H9 (cell line): Measurements from ENCODE around the gene RRH. TPM values are rescaled to one million over a fixed set of nuclear protein-coding genes. Genes with fewer than 3 reads are reported as not detected.

Experiments used
- DNase-seq: peaks from one replicate; pipeline ENCODE4 v3.0.0-alpha.2; 2017
- H2AFZ ChIP-seq: one replicate; pipeline ENCODE4 v1.6.1; 2013; ENCODE audit warnings: mild to moderate bottlenecking, low read length, control low read depth, moderate library complexity
- H2AK5ac ChIP-seq: 2 replicates; pipeline ENCODE4 v1.6.1; 2013; ENCODE audit warnings: low read length, control low read depth, mixed read lengths; ENCODE audit not compliant: insufficient read length
- H2BK120ac ChIP-seq: one replicate; pipeline ENCODE4 v1.6.1; 2013; ENCODE audit warnings: low read depth, mild to moderate bottlenecking, low read length, control low read depth, inconsistent platforms; ENCODE audit not compliant: poor library complexity, severe bottlenecking
- H2BK12ac ChIP-seq: 2 replicates; pipeline ENCODE4 v1.6.1; 2013; ENCODE audit warnings: low read length, control low read depth, mixed read lengths, low read depth; ENCODE audit not compliant: insufficient read length
- H2BK15ac ChIP-seq: 2 replicates; pipeline ENCODE4 v1.6.1; 2013; ENCODE audit warnings: low read depth, low read length, control low read depth
- H2BK20ac ChIP-seq: one replicate; pipeline ENCODE4 v1.6.1; 2013; ENCODE audit warnings: low read depth, mild to moderate bottlenecking, low read length, control low read depth, inconsistent platforms; ENCODE audit not compliant: poor library complexity, severe bottlenecking
- H2BK5ac ChIP-seq: 2 replicates; pipeline ENCODE4 v1.6.1; 2013; ENCODE audit warnings: low read length, control low read depth, mixed read lengths; ENCODE audit not compliant: insufficient read length
- H3K14ac ChIP-seq: 2 replicates; pipeline ENCODE4 v1.6.1; 2013; ENCODE audit warnings: low read length, control low read depth; ENCODE audit not compliant: insufficient read depth
- H3K18ac ChIP-seq: 2 replicates; pipeline ENCODE4 v1.6.1; 2013; ENCODE audit warnings: low read depth, mild to moderate bottlenecking, mixed read lengths, low read length, control low read depth; ENCODE audit not compliant: insufficient read length
- H3K23ac ChIP-seq: 2 replicates; pipeline ENCODE4 v1.6.1; 2013; ENCODE audit warnings: low read length, control low read depth, mixed read lengths, low read depth; ENCODE audit not compliant: insufficient read length
- H3K23me2 ChIP-seq: 2 replicates; pipeline ENCODE4 v1.6.1; 2013; ENCODE audit warnings: low read depth, mild to moderate bottlenecking, mixed read lengths, low read length, control low read depth; ENCODE audit not compliant: insufficient read length, poor library complexity, severe bottlenecking
- H3K27ac ChIP-seq: 2 replicates; pipeline ENCODE4 v1.5.1; 2013; ENCODE audit warnings: low read length, control low read depth, mixed read lengths, low read depth; ENCODE audit not compliant: insufficient read length
- H3K27me3 ChIP-seq: 2 replicates; pipeline ENCODE4 v1.6.1; 2013; ENCODE audit warnings: low read length, control low read depth, inconsistent platforms; ENCODE audit not compliant: insufficient read depth
- H3K4ac ChIP-seq: 2 replicates; pipeline ENCODE4 v1.6.1; 2013; ENCODE audit warnings: low read depth, mild to moderate bottlenecking, control low read depth, inconsistent platforms, low read length, moderate library complexity
- H3K4me1 ChIP-seq: 2 replicates; pipeline ENCODE4 v1.6.1; 2013; ENCODE audit warnings: low read length, control low read depth, inconsistent platforms; ENCODE audit not compliant: insufficient read depth
- H3K4me2 ChIP-seq: 2 replicates; pipeline ENCODE4 v1.6.1; 2013; ENCODE audit warnings: low read length, control low read depth, mixed read lengths; ENCODE audit not compliant: insufficient read length, insufficient read depth
- H3K56ac ChIP-seq: 2 replicates; pipeline ENCODE4 v1.6.1; 2013; ENCODE audit warnings: low read depth, mild to moderate bottlenecking, mixed read lengths, low read length, control low read depth; ENCODE audit not compliant: insufficient read length
- H3K79me1 ChIP-seq: 2 replicates; pipeline ENCODE4 v1.6.1; 2013; ENCODE audit warnings: low read depth, mild to moderate bottlenecking, moderate library complexity, low read length, control low read depth, inconsistent platforms; ENCODE audit not compliant: insufficient read depth, poor library complexity, severe bottlenecking
- H3K79me2 ChIP-seq: 2 replicates; pipeline ENCODE4 v1.6.1; 2013; ENCODE audit warnings: low read length, control low read depth, inconsistent platforms; ENCODE audit not compliant: insufficient read depth
- H3K9ac ChIP-seq: 2 replicates; pipeline ENCODE4 v1.6.1; 2013; ENCODE audit warnings: low read length, control low read depth, mixed read lengths; ENCODE audit not compliant: insufficient read length; ENCODE audit errors: extremely low read depth
- H3K9me3 ChIP-seq: one replicate; pipeline ENCODE4 v1.6.1; 2013; ENCODE audit warnings: low read depth, low read length, inconsistent platforms; ENCODE audit not compliant: control insufficient read depth
- H3T11ph ChIP-seq: one replicate; pipeline ENCODE4 v1.6.1; 2013; ENCODE audit warnings: mild to moderate bottlenecking, low read length, control low read depth, inconsistent platforms
- H4K20me1 ChIP-seq: one replicate; pipeline ENCODE4 v1.6.1; 2013; ENCODE audit not compliant: control insufficient read depth, insufficient read length, insufficient read depth
- H4K5ac ChIP-seq: 2 replicates; pipeline ENCODE4 v1.6.1; 2013; ENCODE audit warnings: low read depth, mild to moderate bottlenecking, mixed read lengths, low read length, control low read depth; ENCODE audit not compliant: insufficient read length
- H4K8ac ChIP-seq: replicated peaks from 2 replicates; pipeline ENCODE4 v1.6.1; 2013; ENCODE audit warnings: low read length, control low read depth, mixed read lengths, low read depth; ENCODE audit not compliant: insufficient read length
- H4K91ac ChIP-seq: 2 replicates; pipeline ENCODE4 v1.6.1; 2013; ENCODE audit warnings: low read depth, mild to moderate bottlenecking, moderate library complexity, mixed read lengths, low read length, control low read depth; ENCODE audit not compliant: insufficient read length
- H3K27ac Mint-ChIP-seq, 3 experiments: 2 replicates in 2 of 3; 3 replicates in 1 of 3; pipeline ENCODE4 v1.8.0; 2020 to 2021; ENCODE audit warnings: mixed read lengths in 3 of 3, mild to moderate bottlenecking in 1 of 3, moderate library complexity in 1 of 3
- H3K27me3 Mint-ChIP-seq: 2 replicates; pipeline ENCODE4 v1.8.0; 2021; ENCODE audit warnings: low read depth, mild to moderate bottlenecking, moderate library complexity, mixed read lengths
- H3K36me3 Mint-ChIP-seq, 3 experiments: 2 replicates in 2 of 3; 3 replicates in 1 of 3; pipeline ENCODE4 v1.8.0; 2020 to 2021; ENCODE audit warnings: low read depth in 3 of 3, mixed read lengths in 3 of 3; ENCODE audit not compliant: insufficient read depth in 1 of 3
- H3K4me1 Mint-ChIP-seq, 2 experiments: 2 replicates each; pipeline ENCODE4 v1.8.0; 2020; ENCODE audit warnings: mixed read lengths in 2 of 2
- H3K4me3 Mint-ChIP-seq, 2 experiments: 2 replicates in 1 of 2; 3 replicates in 1 of 2; pipeline ENCODE4 v1.8.0; 2020 to 2021; ENCODE audit warnings: mild to moderate bottlenecking in 2 of 2, mixed read lengths in 2 of 2, moderate library complexity in 1 of 2
- H3K9me3 Mint-ChIP-seq, 2 experiments: 2 replicates in 1 of 2; 3 replicates in 1 of 2; pipeline ENCODE4 v1.8.0; 2020; ENCODE audit warnings: mild to moderate bottlenecking in 2 of 2, mixed read lengths in 2 of 2, moderate library complexity in 1 of 2
- WGBS: extraction: QIAGEN DNeasy Blood & Tissue Kit; methylation state at CpG from one replicate; pipeline ENCODE4 v1.1.7; 2013; ENCODE audit warnings: missing lambda C conversion rate, low lambda C conversion rate, mixed read lengths; ENCODE audit not compliant: insufficient read length; ENCODE audit errors: extremely low coverage; 5-methylcytosine and 5-hydroxymethylcytosine counted together
- total RNA-seq: library from RNA; stranded (reverse); gene quantifications from 2 replicates; pipeline ENCODE4 v1.2.1, GENCODE V29; 2021
- TF ChIP-seq, protein P1 (sequence below): fragments of 200-600 bp; sonication (generic); conservative IDR thresholded peaks from 3 replicates; pipeline ENCODE4 v1.8.0; 2021; ENCODE audit warnings: antibody characterized with exemption, mild to moderate bottlenecking

Gene RRH
- total RNA-seq, 1 experiment from 2014 or later: not detected

DNA sequence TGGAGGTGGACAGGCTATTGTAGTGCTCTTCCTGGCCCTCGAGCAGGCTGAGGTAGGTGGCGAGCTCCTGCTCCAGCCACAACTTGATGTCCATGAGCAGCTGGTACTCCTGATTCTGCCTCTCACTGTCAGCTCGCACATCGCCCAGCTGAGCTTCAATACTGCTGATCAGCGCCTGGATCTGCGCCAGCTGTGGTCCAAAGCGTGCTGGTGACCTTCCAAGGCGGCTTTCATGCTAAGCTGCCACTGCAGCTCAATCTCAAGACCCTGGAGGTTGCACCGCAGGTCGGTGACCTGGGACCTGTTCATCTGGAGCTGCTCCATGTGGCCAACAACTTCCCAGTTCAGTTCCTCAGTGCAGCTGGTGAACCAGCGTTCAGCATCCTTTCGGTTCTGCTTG lies 51.3 kb downstream of the RRH start:
- H2BK20ac ChIP-seq: no peak overlapping the region
- H3K23ac ChIP-seq: no peak overlapping the region
- no peak overlapping the region for H4K91ac ChIP-seq
- no peak overlapping the region for H3K14ac ChIP-seq
- no peak overlapping the region for H2BK120ac ChIP-seq
- no peak overlapping the region for H4K5ac ChIP-seq
- H2BK5ac ChIP-seq: no peak overlapping the region
- H2BK12ac ChIP-seq: no peak overlapping the region
- H3K9ac ChIP-seq: no peak overlapping the region
- no peak overlapping the region for H3K4me2 ChIP-seq
- H3T11ph ChIP-seq: no peak overlapping the region
- no peaks in the 10 kb centered on the region for H3K9me3 ChIP-seq
- H3K4me3 Mint-ChIP-seq: no peak overlapping the region
- no peaks in the 10 kb centered on the region for H3K79me1 ChIP-seq
- no peak overlapping the region for H4K8ac ChIP-seq
- H3K79me2 ChIP-seq: no peaks in the 10 kb centered on the region
- no peak overlapping the region for H3K4ac ChIP-seq
- H3K27ac Mint-ChIP-seq: no peak overlapping the region
- WGBS: no CpG with 5 or more reads among the region's 12 CpGs
- peaks cover 0 to 3% of the 10 kb centered on the region in 2 experiments; a peak in 2 of 5 replicates for H3K9me3 Mint-ChIP-seq
- no peak overlapping the region for H3K18ac ChIP-seq
- TF ChIP-seq, protein P1, sequence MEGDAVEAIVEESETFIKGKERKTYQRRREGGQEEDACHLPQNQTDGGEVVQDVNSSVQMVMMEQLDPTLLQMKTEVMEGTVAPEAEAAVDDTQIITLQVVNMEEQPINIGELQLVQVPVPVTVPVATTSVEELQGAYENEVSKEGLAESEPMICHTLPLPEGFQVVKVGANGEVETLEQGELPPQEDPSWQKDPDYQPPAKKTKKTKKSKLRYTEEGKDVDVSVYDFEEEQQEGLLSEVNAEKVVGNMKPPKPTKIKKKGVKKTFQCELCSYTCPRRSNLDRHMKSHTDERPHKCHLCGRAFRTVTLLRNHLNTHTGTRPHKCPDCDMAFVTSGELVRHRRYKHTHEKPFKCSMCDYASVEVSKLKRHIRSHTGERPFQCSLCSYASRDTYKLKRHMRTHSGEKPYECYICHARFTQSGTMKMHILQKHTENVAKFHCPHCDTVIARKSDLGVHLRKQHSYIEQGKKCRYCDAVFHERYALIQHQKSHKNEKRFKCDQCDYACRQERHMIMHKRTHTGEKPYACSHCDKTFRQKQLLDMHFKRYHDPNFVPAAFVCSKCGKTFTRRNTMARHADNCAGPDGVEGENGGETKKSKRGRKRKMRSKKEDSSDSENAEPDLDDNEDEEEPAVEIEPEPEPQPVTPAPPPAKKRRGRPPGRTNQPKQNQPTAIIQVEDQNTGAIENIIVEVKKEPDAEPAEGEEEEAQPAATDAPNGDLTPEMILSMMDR: no peak
- no peaks in the 10 kb centered on the region for H3K27me3 Mint-ChIP-seq
- H3K56ac ChIP-seq: no peak overlapping the region
- no peak overlapping the region for H2AFZ ChIP-seq
- no peak overlapping the region for H2AK5ac ChIP-seq
- no peak for DNase-seq
- peaks cover 3% of the 10 kb centered on the region for H3K23me2 ChIP-seq
- H3K4me1 Mint-ChIP-seq: no peaks in the 10 kb centered on the region
- H3K36me3 Mint-ChIP-seq: peaks cover 0 to 5% (median 0%) of the 10 kb centered on the region in 3 experiments; a peak in 2 of 7 replicates
- no peaks in the 10 kb centered on the region for H3K4me1 ChIP-seq
- no peak overlapping the region for H3K27ac ChIP-seq
- no peaks in the 10 kb centered on the region for H3K27me3 ChIP-seq
- no peaks in the 10 kb centered on the region for H4K20me1 ChIP-seq
- H2BK15ac ChIP-seq: no peak overlapping the region
